ENCODE results near the gene TBC1D1.

TBC1D1 gene

GRCh38 chr4:38137080-38137479 is 246.2 kb downstream of the TBC1D1 start:
- Histone ChIP-seq H3K36me3 (ENCODE audit: control insufficient read depth, insufficient read depth, low read length) (peaks cover 4% of the 10 kb centered on the region), H3K27me3 (replicated peaks; ENCODE audit: control insufficient read depth, insufficient read depth, low read length) (no peaks in the 10 kb centered on the region), H3K4me3 (replicated peaks; ENCODE audit: low read depth, low read length) (no peak overlapping the region)
- no peak for DNase-seq (ENCODE audit: extremely low read depth, insufficient read length)
- TF ChIP-seq CTCF (IDR thresholded peaks at IDR 0.05; ENCODE audit: insufficient read depth, low read length, poor library complexity, severe bottlenecking): no peak

- TF ChIP-seq CTCF (IDR thresholded peaks at IDR 0.05; ENCODE audit: insufficient read depth, low read length, poor library complexity, severe bottlenecking): no peak
- DNase-seq (ENCODE audit: extremely low read depth, insufficient read length): no peak
- Histone ChIP-seq H3K4me3 (replicated peaks; ENCODE audit: low read depth, low read length) (no peak overlapping the region), H3K27me3 (replicated peaks; ENCODE audit: control insufficient read depth, insufficient read depth, low read length) (no peaks in the 10 kb centered on the region), H3K36me3 (ENCODE audit: control insufficient read depth, insufficient read depth, low read length) (peaks cover 4% of the 10 kb centered on the region)
These were observed 247.5 kb downstream of the TBC1D1 start for GRCh38 chr4:38138363-38138762.

GRCh38 chr4:38139187-38139586 is 248.3 kb downstream of the TBC1D1 start:
- Histone ChIP-seq H3K36me3 (ENCODE audit: control insufficient read depth, insufficient read depth, low read length) (peaks cover 2% of the 10 kb centered on the region), H3K27me3 (replicated peaks; ENCODE audit: control insufficient read depth, insufficient read depth, low read length) (no peaks in the 10 kb centered on the region), H3K4me3 (replicated peaks; ENCODE audit: low read depth, low read length) (no peak overlapping the region)
- DNase-seq (ENCODE audit: extremely low read depth, insufficient read length): no peak
- no peak for TF ChIP-seq CTCF (IDR thresholded peaks at IDR 0.05; ENCODE audit: insufficient read depth, low read length, poor library complexity, severe bottlenecking)

- H3K36me3 ChIP-seq (ENCODE audit: control insufficient read depth, insufficient read depth, low read length): peaks cover 2% of the 10 kb centered on the region
- no peak overlapping the region for H3K4me3 ChIP-seq (replicated peaks; ENCODE audit: low read depth, low read length)
- TF ChIP-seq CTCF (IDR thresholded peaks at IDR 0.05; ENCODE audit: insufficient read depth, low read length, poor library complexity, severe bottlenecking): no peak
- no peaks in the 10 kb centered on the region for H3K27me3 ChIP-seq (replicated peaks; ENCODE audit: control insufficient read depth, insufficient read depth, low read length)
- DNase-seq (ENCODE audit: extremely low read depth, insufficient read length): no peak
These were observed 249.8 kb downstream of the TBC1D1 start for GRCh38 chr4:38140643-38141203.

GRCh38 chr4:38141808-38142500 is 251.1 kb downstream of the TBC1D1 start:
- Histone ChIP-seq H3K4me3 (replicated peaks; ENCODE audit: low read depth, low read length) (no peak overlapping the region), H3K27me3 (replicated peaks; ENCODE audit: control insufficient read depth, insufficient read depth, low read length) (no peaks in the 10 kb centered on the region), H3K36me3 (ENCODE audit: control insufficient read depth, insufficient read depth, low read length) (peaks cover 2% of the 10 kb centered on the region)
- DNase-seq (ENCODE audit: extremely low read depth, insufficient read length): no peak
- TF ChIP-seq CTCF (IDR thresholded peaks at IDR 0.05; ENCODE audit: insufficient read depth, low read length, poor library complexity, severe bottlenecking): no peak
